D341Med (cell line): ENCODE measurements around the gene LBX1.

Source experiments
- DNase-seq: peaks from one replicate; pipeline ENCODE4 v3.0.0; 2012; ENCODE audit warnings: low spot score

The LBX1 gene

GRCh38 chr10:101241840-101242707 is 12.8 kb upstream of the LBX1 start:
- DNase-seq: no peak

- no peak for DNase-seq
These were observed 9.5 kb upstream of the LBX1 start for GRCh38 chr10:101238732-101239105.

- DNase-seq: no peak
These were observed 8.9 kb upstream of the LBX1 start for GRCh38 chr10:101237982-101238731.

GRCh38 chr10:101237081-101237981 is 8.1 kb upstream of the LBX1 start:
- DNase-seq: no peak

- no peak for DNase-seq
These were observed 7.3 kb upstream of the LBX1 start for GRCh38 chr10:101236376-101237080.

GRCh38 chr10:101235766-101236165 is 6.5 kb upstream of the LBX1 start:
- DNase-seq: no peak

- DNase-seq: no peak
These were observed 5.1 kb upstream of the LBX1 start for GRCh38 chr10:101234333-101234732.

- DNase-seq: no peak
These were observed 4.6 kb upstream of the LBX1 start for GRCh38 chr10:101233863-101234262.

GRCh38 chr10:101233443-101233842 is 4.2 kb upstream of the LBX1 start:
- DNase-seq: no peak

GRCh38 chr10:101231912-101232689 is 2.8 kb upstream of the LBX1 start:
- no peak for DNase-seq

- no peak for DNase-seq
These were observed 1.8 kb upstream of the LBX1 start for GRCh38 chr10:101231092-101231491.

- DNase-seq: peak; percentile 48
These were observed 1.1 kb upstream of the LBX1 start for GRCh38 chr10:101230183-101230917.

- peak; percentile 58 for DNase-seq
These were observed 347 bp downstream of the LBX1 start for GRCh38 chr10:101228966-101229265.

- DNase-seq: peak; percentile 43
These were observed 904 bp downstream of the LBX1 start for GRCh38 chr10:101228153-101228965.

- DNase-seq: no peak
These were observed 1.7 kb downstream of the LBX1 start for GRCh38 chr10:101227429-101228152.

- no peak for DNase-seq
These were observed 2.5 kb downstream of the LBX1 start for GRCh38 chr10:101226491-101227428.

- DNase-seq: no peak
These were observed 3.3 kb downstream of the LBX1 start for GRCh38 chr10:101225846-101226421.
